ENCODE measurements around the gene LRRC25.

LRRC25 gene

GRCh38 chr19:18345296-18345695 lies 52.1 kb downstream of the LRRC25 start:
- DNase-seq (ENCODE audit: low spot score), result no peak

GRCh38 chr19:18344582-18344950 lies 52.9 kb downstream of the LRRC25 start:
- no peak for DNase-seq (ENCODE audit: low spot score)

DNA sequence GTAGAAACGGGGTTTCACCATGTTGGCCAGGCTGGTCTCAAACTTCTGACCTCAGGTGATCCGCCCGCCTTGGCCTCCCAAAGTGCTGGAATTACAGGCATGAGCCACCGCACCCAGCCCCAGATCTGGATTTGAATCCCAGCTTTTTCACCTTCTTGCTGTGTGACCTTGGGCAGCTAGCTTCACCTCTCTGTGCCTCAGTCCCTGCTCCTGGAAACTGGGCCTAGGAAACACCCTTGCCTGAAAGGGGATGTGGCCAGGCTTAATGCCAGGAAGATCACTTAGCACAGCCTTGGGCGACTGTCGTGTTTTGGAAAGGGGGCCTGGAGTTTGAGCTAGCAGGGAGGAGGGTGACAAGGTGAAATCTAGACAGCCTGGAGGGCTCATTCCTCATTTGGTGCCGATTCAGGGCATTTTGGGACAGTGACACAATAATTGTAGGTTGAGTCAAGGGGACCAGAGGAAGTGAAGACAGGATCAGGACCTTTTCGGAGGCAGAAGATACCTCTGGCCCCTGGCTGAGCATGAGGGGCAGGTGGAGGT lies 55.3 kb downstream of the LRRC25 start:
- DNase-seq (ENCODE audit: low spot score), result no peak
